Activated CD4-positive, alpha-beta T cell treated with anti-CD3 and anti-CD28 coated beads, Interleukin-2, amount 50 U/mL, for 4 hours (primary cell): Measurements from ENCODE around the gene KMT2E.
"Not testable (repeated sequence)": the region's sequence is repeated elsewhere in the genome, so short reads cannot be mapped to it uniquely, and the experiment has no call there.

Source experiments
- DNase-seq, 2 experiments: peaks; one replicate each; pipeline ENCODE4 v3.0.0-alpha.2; 2020

The KMT2E gene

GRCh38 chr7:104982308-104983075 is 31.5 kb upstream of the KMT2E start:
- DNase-seq, result no peak

- DNase-seq, result no peak
These were observed 30.9 kb upstream of the KMT2E start for GRCh38 chr7:104983076-104983577.

- DNase-seq, result peak; percentile 74 to 76
These were observed 30.1 kb upstream of the KMT2E start for GRCh38 chr7:104983578-104984539.

GRCh38 chr7:104984585-104985258 is 29.3 kb upstream of the KMT2E start:
- no peak for DNase-seq

GRCh38 chr7:104985259-104985617 is 28.8 kb upstream of the KMT2E start:
- no peak for DNase-seq

GRCh38 chr7:104986628-104987259 is 27.3 kb upstream of the KMT2E start:
- DNase-seq, result no peak

- not testable (repeated sequence) for DNase-seq
These were observed 26.6 kb upstream of the KMT2E start for GRCh38 chr7:104987403-104987802.

- DNase-seq, result no peak
These were observed 23.0 kb upstream of the KMT2E start for GRCh38 chr7:104990983-104991382.

GRCh38 chr7:104992306-104992705 is 21.7 kb upstream of the KMT2E start:
- no peak for DNase-seq

GRCh38 chr7:104993217-104993862 is 20.7 kb upstream of the KMT2E start:
- no peak for DNase-seq

GRCh38 chr7:104998040-104998752 is 15.8 kb upstream of the KMT2E start:
- no peak for DNase-seq

- DNase-seq, result no peak
These were observed 13.8 kb upstream of the KMT2E start for GRCh38 chr7:105000200-105000599.

GRCh38 chr7:105000927-105001336 is 13.1 kb upstream of the KMT2E start:
- DNase-seq, result no peak

GRCh38 chr7:105001652-105002184 is 12.3 kb upstream of the KMT2E start:
- DNase-seq, result no peak

- peak; percentile 42 to 44 for DNase-seq
These were observed 10.7 kb upstream of the KMT2E start for GRCh38 chr7:105003275-105003674.

GRCh38 chr7:105003872-105004510 is 10.0 kb upstream of the KMT2E start:
- no peak for DNase-seq

- DNase-seq, result not testable (repeated sequence)
These were observed 9.0 kb upstream of the KMT2E start for GRCh38 chr7:105005006-105005405.

- not testable (repeated sequence) for DNase-seq
These were observed 8.5 kb upstream of the KMT2E start for GRCh38 chr7:105005486-105005885.

- DNase-seq, result no peak
These were observed 7.5 kb upstream of the KMT2E start for GRCh38 chr7:105006367-105007136.

GRCh38 chr7:105007298-105007697 is 6.7 kb upstream of the KMT2E start:
- DNase-seq, result no peak
